OCI-LY1 (cell line): ENCODE data around the gene PAXIP1.

Source experiments
- H2AFZ ChIP-seq: fragments of 200-600 bp; sonication (generic), shearing (Covaris generic); 2 replicates; pipeline ENCODE4 v1.6.0; 2014; ENCODE audit warnings: antibody characterized with exemption, mild to moderate bottlenecking, low read length
- H3F3A ChIP-seq: fragments of 200-600 bp; sonication (generic), shearing (Covaris generic); 2 replicates; pipeline ENCODE4 v1.6.0; 2014; ENCODE audit warnings: mild to moderate bottlenecking, antibody characterized with exemption, low read length, moderate library complexity; ENCODE audit not compliant: insufficient read depth
- H3K27ac ChIP-seq: fragments of 200-600 bp; sonication (generic); 2 replicates; pipeline ENCODE4 v1.5.1; 2014; ENCODE audit warnings: low read length, mixed run types, mild to moderate bottlenecking, low read depth; ENCODE audit not compliant: poor library complexity, severe bottlenecking
- H3K27me3 ChIP-seq: fragments of 200-600 bp; sonication (generic); 2 replicates; pipeline ENCODE4 v1.6.0; 2014; ENCODE audit warnings: antibody characterized with exemption, mild to moderate bottlenecking, low read length, moderate library complexity; ENCODE audit not compliant: insufficient read depth
- H3K36me3 ChIP-seq: fragments of 200-600 bp; sonication (generic); 2 replicates; pipeline ENCODE4 v1.6.1; 2014; ENCODE audit warnings: mild to moderate bottlenecking, antibody characterized with exemption, low read length, moderate library complexity, mixed read lengths; ENCODE audit not compliant: insufficient read depth
- H3K4me1 ChIP-seq: fragments of 200-600 bp; sonication (generic); 2 replicates; pipeline ENCODE4 v1.5.1; 2014; ENCODE audit warnings: mild to moderate bottlenecking, low read length, moderate library complexity; ENCODE audit not compliant: insufficient read depth, severe bottlenecking
- H3K4me2 ChIP-seq: fragments of 200-600 bp; sonication (generic), shearing (Covaris generic); 2 replicates; pipeline ENCODE4 v1.6.1; 2014; ENCODE audit warnings: low read length
- H3K4me3 ChIP-seq: fragments of 200-600 bp; sonication (generic); 2 replicates; pipeline ENCODE4 v1.5.1; 2014; ENCODE audit warnings: low read length, low read depth, mild to moderate bottlenecking, mixed read lengths; ENCODE audit not compliant: poor library complexity, severe bottlenecking
- H3K79me2 ChIP-seq: fragments of 200-600 bp; shearing (Covaris generic); 2 replicates; pipeline ENCODE4 v1.6.1; 2016; ENCODE audit warnings: mixed run types, low read length, mixed read lengths; ENCODE audit not compliant: insufficient read depth
- H3K9ac ChIP-seq: fragments of 200-600 bp; sonication (generic), shearing (Covaris generic); 2 replicates; pipeline ENCODE4 v1.6.1; 2014; ENCODE audit warnings: mild to moderate bottlenecking, low read length, mixed read lengths
- H3K9me2 ChIP-seq: fragments of 200-600 bp; sonication (generic), shearing (Covaris generic); 2 replicates; pipeline ENCODE4 v1.6.1; 2014; ENCODE audit warnings: low read depth, mild to moderate bottlenecking, low read length, mixed read lengths
- H3K9me3 ChIP-seq: fragments of 200-600 bp; shearing (Covaris generic); 2 replicates; pipeline ENCODE4 v1.6.1; 2014; ENCODE audit warnings: low read length, mixed read lengths
- H4K20me1 ChIP-seq: fragments of 200-600 bp; sonication (generic), shearing (Covaris generic); 2 replicates; pipeline ENCODE4 v1.6.0; 2016; ENCODE audit warnings: mild to moderate bottlenecking, low read length; ENCODE audit not compliant: insufficient read depth
- EZH2 ChIP-seq: fragments of 200-600 bp; sonication (generic), shearing (Covaris generic); IDR thresholded peaks from 2 replicates; pipeline ENCODE4 v1.8.0; 2017; ENCODE audit warnings: borderline replicate concordance, mixed run types, mild to moderate bottlenecking, antibody characterized with exemption, low read length, moderate library complexity, mixed read lengths
- TF ChIP-seq, protein P1 (sequence below): fragments of 200-600 bp; sonication (generic), shearing (Covaris generic); IDR thresholded peaks from 2 replicates; pipeline ENCODE4 v1.5.1; 2017; ENCODE audit warnings: mild to moderate bottlenecking, antibody characterized with exemption, low read length, moderate library complexity, mixed read lengths

Gene PAXIP1

DNA sequence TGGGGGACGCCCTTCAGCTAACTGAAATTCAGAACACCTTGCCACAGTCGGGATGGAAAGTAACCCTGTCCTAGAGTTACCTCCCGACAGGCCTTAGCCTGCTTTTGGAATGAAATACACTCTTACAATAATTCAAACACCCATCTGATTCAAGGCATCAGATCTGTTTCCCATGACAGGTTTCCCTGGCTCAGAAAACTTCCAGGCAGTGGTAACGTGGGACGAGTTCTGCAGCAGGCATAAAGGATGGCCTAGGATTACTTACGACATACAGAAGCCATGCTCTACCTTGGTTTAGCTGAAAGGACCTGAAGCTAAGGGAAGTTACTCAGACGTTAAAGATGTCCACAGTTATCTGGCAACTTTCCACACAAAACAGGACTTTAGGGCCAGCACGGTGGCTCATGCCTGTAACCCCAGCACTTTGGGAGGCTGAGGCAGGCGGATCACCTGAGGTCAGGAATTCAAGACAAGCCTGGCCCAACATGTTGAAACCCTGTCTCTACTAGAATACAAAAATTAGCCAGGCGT, 5.0 kb downstream of the PAXIP1 start:
- Histone ChIP-seq H3K4me2 (no peak overlapping the region), H3K27ac (no peak overlapping the region), H3K36me3 (peaks cover 69% of the 10 kb centered on the region), H4K20me1 (no peaks in the 10 kb centered on the region), H3K9me2 (no peaks in the 10 kb centered on the region), H3F3A (no peaks in the 10 kb centered on the region), H3K9ac (no peak overlapping the region), H2AFZ (no peak overlapping the region), H3K4me3 (no peak overlapping the region), H3K27me3 (no peaks in the 10 kb centered on the region), H3K9me3 (no peaks in the 10 kb centered on the region), H3K4me1 (peaks cover 21% of the 10 kb centered on the region), H3K79me2 (peaks cover 25% of the 10 kb centered on the region)
- no peak for TF ChIP-seq EZH2
- TF ChIP-seq, protein P1, sequence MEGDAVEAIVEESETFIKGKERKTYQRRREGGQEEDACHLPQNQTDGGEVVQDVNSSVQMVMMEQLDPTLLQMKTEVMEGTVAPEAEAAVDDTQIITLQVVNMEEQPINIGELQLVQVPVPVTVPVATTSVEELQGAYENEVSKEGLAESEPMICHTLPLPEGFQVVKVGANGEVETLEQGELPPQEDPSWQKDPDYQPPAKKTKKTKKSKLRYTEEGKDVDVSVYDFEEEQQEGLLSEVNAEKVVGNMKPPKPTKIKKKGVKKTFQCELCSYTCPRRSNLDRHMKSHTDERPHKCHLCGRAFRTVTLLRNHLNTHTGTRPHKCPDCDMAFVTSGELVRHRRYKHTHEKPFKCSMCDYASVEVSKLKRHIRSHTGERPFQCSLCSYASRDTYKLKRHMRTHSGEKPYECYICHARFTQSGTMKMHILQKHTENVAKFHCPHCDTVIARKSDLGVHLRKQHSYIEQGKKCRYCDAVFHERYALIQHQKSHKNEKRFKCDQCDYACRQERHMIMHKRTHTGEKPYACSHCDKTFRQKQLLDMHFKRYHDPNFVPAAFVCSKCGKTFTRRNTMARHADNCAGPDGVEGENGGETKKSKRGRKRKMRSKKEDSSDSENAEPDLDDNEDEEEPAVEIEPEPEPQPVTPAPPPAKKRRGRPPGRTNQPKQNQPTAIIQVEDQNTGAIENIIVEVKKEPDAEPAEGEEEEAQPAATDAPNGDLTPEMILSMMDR: no peak

DNA sequence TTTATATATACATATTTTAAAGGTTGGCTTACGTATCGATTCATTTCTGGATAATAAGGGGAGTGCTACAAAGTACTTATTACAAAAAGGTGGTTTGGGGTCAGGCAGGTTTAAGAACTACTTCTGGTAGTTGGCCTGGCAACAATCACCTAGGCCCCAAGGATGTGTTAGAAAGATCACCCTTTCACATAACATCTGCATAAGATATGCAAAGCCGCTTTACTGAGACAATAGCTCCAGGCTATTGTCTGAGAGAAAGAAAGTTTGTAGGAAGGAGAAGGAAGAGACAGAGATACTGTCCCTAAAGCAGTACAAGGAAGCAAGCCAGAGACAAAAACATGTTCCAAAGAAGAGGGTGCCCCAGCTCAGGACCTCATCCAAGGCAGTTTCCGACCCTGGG, 6.2 kb downstream of the PAXIP1 start:
- Histone ChIP-seq H3K9ac (no peak overlapping the region), H3K4me1 (peaks cover 18% of the 10 kb centered on the region), H3K9me2 (no peaks in the 10 kb centered on the region), H3K79me2 (peaks cover 18% of the 10 kb centered on the region), H2AFZ (no peak overlapping the region), H3K9me3 (no peaks in the 10 kb centered on the region), H3K4me3 (no peak overlapping the region), H3F3A (no peaks in the 10 kb centered on the region), H3K4me2 (no peak overlapping the region), H3K36me3 (peaks cover 80% of the 10 kb centered on the region), H3K27me3 (no peaks in the 10 kb centered on the region), H3K27ac (no peak overlapping the region), H4K20me1 (no peaks in the 10 kb centered on the region)
- TF ChIP-seq, protein P1: no peak
- TF ChIP-seq EZH2: no peak

DNA sequence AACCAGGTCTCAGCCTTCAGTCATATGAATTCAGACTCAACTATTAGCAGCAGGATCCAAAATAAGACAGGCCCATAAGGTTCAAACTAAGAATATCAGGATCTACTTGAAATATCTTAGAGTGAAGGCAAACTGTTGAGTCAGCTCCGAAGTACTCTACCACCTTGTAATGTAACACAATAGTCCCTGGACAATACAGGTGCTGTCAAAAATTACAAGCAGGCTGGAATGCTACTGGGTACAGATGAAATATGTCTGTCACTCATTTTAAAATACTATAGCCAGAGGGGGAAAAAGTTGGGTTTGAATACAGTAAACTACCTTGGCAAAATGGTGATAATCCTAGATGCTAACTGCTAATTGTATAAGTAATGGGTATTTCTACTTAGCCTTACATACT, 6.8 kb downstream of the PAXIP1 start:
- Histone ChIP-seq H3K4me1 (peaks cover 11% of the 10 kb centered on the region), H3K36me3 (peaks cover 87% of the 10 kb centered on the region), H3K9me3 (no peaks in the 10 kb centered on the region), H3K4me2 (no peak overlapping the region), H3K79me2 (peaks cover 13% of the 10 kb centered on the region), H3F3A (no peaks in the 10 kb centered on the region), H3K27me3 (no peaks in the 10 kb centered on the region), H3K4me3 (no peak overlapping the region), H4K20me1 (no peaks in the 10 kb centered on the region), H3K9me2 (no peaks in the 10 kb centered on the region), H3K27ac (no peak overlapping the region), H2AFZ (no peak overlapping the region), H3K9ac (no peak overlapping the region)
- no peak for TF ChIP-seq EZH2
- TF ChIP-seq, protein P1: no peak
